Spinal cord (tissue), 10 donors: ENCODE measurements around the gene MDM4. TPM values are rescaled to one million over a fixed set of nuclear protein-coding genes. Genes with fewer than 3 reads are reported as not detected.

ENCODE experiments used
- DNase-seq, 6 donors: peaks; one replicate each; pipeline versions ENCODE4 v3.0.0 to v3.0.0-alpha.2; 2013 to 2015; ENCODE audit warnings: low spot score in 6 of 6, low read depth in 4 of 6
- H3K27ac ChIP-seq: one replicate; pipeline ENCODE4 v1.5.1; 2013; ENCODE audit warnings: low read depth, low read length, control low read depth
- H3K27me3 ChIP-seq: one replicate; pipeline ENCODE4 v1.6.1; 2013; ENCODE audit warnings: low read length; ENCODE audit not compliant: control insufficient read depth, insufficient read depth
- H3K36me3 ChIP-seq: one replicate; pipeline ENCODE4 v1.6.1; 2013; ENCODE audit warnings: low read length; ENCODE audit not compliant: control insufficient read depth, insufficient read depth
- H3K4me1 ChIP-seq: one replicate; pipeline ENCODE4 v1.6.1; 2013; ENCODE audit warnings: low read length; ENCODE audit not compliant: control insufficient read depth, insufficient read depth
- H3K4me3 ChIP-seq: one replicate; pipeline ENCODE4 v1.5.1; 2013; ENCODE audit warnings: low read depth, low read length, control low read depth
- H3K9me3 ChIP-seq: one replicate; pipeline ENCODE4 v1.6.1; 2013; ENCODE audit warnings: low read length; ENCODE audit not compliant: control insufficient read depth, insufficient read depth
- WGBS: methylation state at CpG from one replicate; pipeline ENCODE4 v1.1.5; 2013; ENCODE audit warnings: missing lambda C conversion rate; ENCODE audit not compliant: insufficient coverage; 5-methylcytosine and 5-hydroxymethylcytosine counted together
- polyA plus RNA-seq, 2 donors: library from polyadenylated mRNA; unstranded; fragments of 120-200 nt; gene quantifications; one replicate each; pipeline ENCODE4 v1.2.1, GENCODE V29; 2013; ENCODE audit not compliant: insufficient read length in 2 of 2
- small RNA-seq: library from RNA; depleted of rRNA; stranded (forward); fragments of <200 nt; gene quantifications from one replicate; pipeline ENCODE3, GENCODE V24; 2014; ENCODE audit warnings: low replicate concordance
- total RNA-seq, 2 donors: library from RNA; depleted of rRNA in 1 of 2; stranded (reverse); fragments of 120-200 nt in 1 of 2; fragments of >200 nt in 1 of 2; gene quantifications; one replicate each; pipeline versions ENCODE4 v1.2.3 to v1.2.4, GENCODE V29; 2013 to 2014
- donor health status: healthy.

MDM4 gene
- total and polyA plus RNA-seq, 4 donors = 28.3 to 71.1 (median 64.9) TPM

GRCh38 chr1:204600203-204600602 lies 84.0 kb downstream of the MDM4 start:
- H3K9me3 ChIP-seq = no peaks in the 10 kb centered on the region
- peaks cover 15% of the 10 kb centered on the region for H3K4me1 ChIP-seq
- H3K27ac ChIP-seq = no peak overlapping the region
- 85% methylated on average over 4 of the region's 5 CpGs for WGBS
- peaks cover 3% of the 10 kb centered on the region for H3K36me3 ChIP-seq
- H3K4me3 ChIP-seq = no peak overlapping the region
- H3K27me3 ChIP-seq = no peaks in the 10 kb centered on the region
- no peak for DNase-seq

DNA sequence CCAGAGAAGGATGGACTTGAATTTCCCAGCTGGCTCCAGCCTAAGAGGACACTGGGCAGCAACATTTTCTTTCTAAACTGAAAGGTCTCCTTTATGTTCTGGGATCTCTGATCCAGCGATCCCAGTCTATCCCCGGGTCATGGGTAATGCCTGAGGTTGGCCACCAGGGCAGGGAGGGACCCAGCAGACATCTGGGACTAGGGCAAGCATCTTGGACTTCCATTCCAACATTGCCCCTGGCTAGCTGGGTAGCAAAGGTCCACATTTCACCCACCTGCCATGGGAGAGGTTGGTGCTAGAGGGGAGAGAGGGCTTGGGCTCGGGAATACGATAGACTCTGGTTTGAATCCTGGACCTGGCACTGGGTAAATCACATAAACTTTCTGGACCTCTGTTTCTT lies 84.8 kb downstream of the MDM4 start:
- no peak for DNase-seq
- Histone ChIP-seq H3K9me3 (no peaks in the 10 kb centered on the region), H3K36me3 (peaks cover 3% of the 10 kb centered on the region), H3K27me3 (no peaks in the 10 kb centered on the region), H3K4me3 (no peak overlapping the region), H3K4me1 (peaks cover 15% of the 10 kb centered on the region), H3K27ac (no peak overlapping the region)
- WGBS = 95% methylated on average over 4 of the region's 4 CpGs

- WGBS = no CpG with 5 or more reads among the region's 6 CpGs
- H3K9me3 ChIP-seq = no peaks in the 10 kb centered on the region
- peak in 1 of 6 donors; percentile 69 for DNase-seq
- H3K27me3 ChIP-seq = no peaks in the 10 kb centered on the region
- peaks cover 15% of the 10 kb centered on the region for H3K4me1 ChIP-seq
- no peak overlapping the region for H3K4me3 ChIP-seq
- H3K36me3 ChIP-seq = peaks cover 3% of the 10 kb centered on the region
- no peak overlapping the region for H3K27ac ChIP-seq
These were observed 85.9 kb downstream of the MDM4 start for GRCh38 chr1:204602111-204602579.

GRCh38 chr1:204602871-204603542 lies 86.8 kb downstream of the MDM4 start:
- Histone ChIP-seq H3K4me1 (peaks cover 15% of the 10 kb centered on the region), H3K27me3 (no peaks in the 10 kb centered on the region), H3K36me3 (peaks cover 3% of the 10 kb centered on the region), H3K9me3 (no peaks in the 10 kb centered on the region), H3K27ac (no peak overlapping the region), H3K4me3 (no peak overlapping the region)
- 93% methylated on average over 4 of the region's 6 CpGs for WGBS
- no peak for DNase-seq

DNA sequence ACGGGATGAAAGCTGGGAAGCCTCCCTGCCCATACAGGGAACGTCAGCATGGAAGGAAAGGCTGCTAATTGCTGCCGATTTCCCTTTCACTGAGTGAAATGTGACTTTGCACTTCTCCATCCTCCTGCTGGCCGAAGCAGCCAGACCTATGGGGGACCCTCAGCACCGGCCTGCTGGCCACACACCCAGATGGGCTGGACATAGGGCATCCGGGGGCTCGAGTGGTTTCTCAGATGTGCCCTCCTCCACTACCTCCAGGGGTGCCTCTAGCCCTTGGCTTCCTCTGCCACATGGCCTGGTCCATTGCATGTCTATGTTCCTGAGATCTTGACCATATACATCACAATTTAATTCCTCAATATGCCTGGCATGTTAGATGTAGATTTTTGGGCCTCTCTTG lies 89.6 kb downstream of the MDM4 start:
- H3K27me3 ChIP-seq = no peaks in the 10 kb centered on the region
- H3K4me3 ChIP-seq = no peak overlapping the region
- 79% methylated on average over 7 of the region's 7 CpGs for WGBS
- no peak for DNase-seq
- H3K36me3 ChIP-seq = no peaks in the 10 kb centered on the region
- no peak overlapping the region for H3K27ac ChIP-seq
- H3K9me3 ChIP-seq = no peaks in the 10 kb centered on the region
- peaks cover 8% of the 10 kb centered on the region for H3K4me1 ChIP-seq

Small RNA genes lying within 50 kb of the gene (small RNA-seq; reads per million reads assigned to genes)
- 12.1 reads per million, percentile 96 among the genes with 10 or more reads in this experiment for gene RNA5SP74

Other genes starting within 250 kb of the MDM4 start
- gene PLEKHA6, start 156.5 kb upstream of the MDM4 start, total RNA-seq = 10 to 100 TPM; 17.1 to 22.1 TPM
- 10 to 100 TPM; 31.2 to 33.2 TPM for gene PLEKHA6, start 156.5 kb upstream of the MDM4 start, polyA plus RNA-seq
- gene PPP1R15B, start 104.6 kb upstream of the MDM4 start, total RNA-seq = 10 to 100 TPM; 31.5 to 51.4 TPM
- gene PPP1R15B, start 104.6 kb upstream of the MDM4 start, polyA plus RNA-seq = 10 to 100 TPM; 31.4 to 40.5 TPM
- 10 to 100 TPM; 23.9 to 24.5 TPM for gene PIK3C2B, start 21.6 kb upstream of the MDM4 start, total RNA-seq
- gene PIK3C2B, start 21.6 kb upstream of the MDM4 start, polyA plus RNA-seq = 10 to 100 TPM; 27.1 to 39.8 TPM
- 10 to 100 TPM; 10.3 to 13.3 TPM for gene LRRN2, start 169.3 kb downstream of the MDM4 start, total RNA-seq
- 10 to 100 TPM; 48.6 to 53.1 TPM for gene LRRN2, start 169.3 kb downstream of the MDM4 start, polyA plus RNA-seq